Common myeloid progenitor, CD34-positive (primary cell): Measurements from ENCODE around the gene AP2B1.
"Not testable (repeated sequence)": the region's sequence is repeated elsewhere in the genome, so short reads cannot be mapped to it uniquely, and the experiment has no call there.

Source experiments
- CTCF ChIA-PET: fragments of 350-600 bp; sonication (Branson Sonifier 250); formaldehyde crosslinking; loops from one replicate; lab custom pipeline; 2021; ENCODE audit warnings: antibody characterized with exemption; lab: Charles Lee
- POLR2A ChIA-PET: fragments of 350-600 bp; sonication (Branson Sonifier 250); formaldehyde crosslinking; loops from one replicate; lab custom pipeline; 2021; ENCODE audit warnings: antibody characterized with exemption; lab: Charles Lee
- DNase-seq, 3 donors: peaks; one replicate each; pipeline versions ENCODE4 v3.0.0 to v3.0.0-alpha.2; 2013
- H3K27ac ChIP-seq, 2 experiments: 1 replicate in 1 of 2; 2 replicates in 1 of 2; pipeline ENCODE4 v1.7.0; 2013; ENCODE audit warnings: inconsistent platforms in 2 of 2, low read length in 2 of 2, mild to moderate bottlenecking in 2 of 2, low read depth in 1 of 2, moderate library complexity in 1 of 2; ENCODE audit not compliant: severe bottlenecking in 2 of 2, insufficient read depth in 1 of 2, poor library complexity in 1 of 2
- H3K27me3 ChIP-seq, 5 experiments: replicated peaks in 2 of 5; 1 replicate in 3 of 5; 2 replicates in 2 of 5; pipeline versions ENCODE4 v1.6.1 to v1.7.0; 2013; ENCODE audit warnings: low read length in 4 of 5, mild to moderate bottlenecking in 2 of 5, moderate library complexity in 2 of 5, inconsistent platforms in 1 of 5; ENCODE audit not compliant: insufficient read depth in 5 of 5, control insufficient read depth in 4 of 5
- H3K36me3 ChIP-seq, 4 experiments: 1 replicate in 2 of 4; 2 replicates in 2 of 4; pipeline versions ENCODE4 v1.6.1 to v1.7.0; 2013; ENCODE audit warnings: low read length in 3 of 4, control low read depth in 1 of 4, mild to moderate bottlenecking in 1 of 4; ENCODE audit not compliant: control insufficient read depth in 4 of 4, insufficient read depth in 4 of 4
- H3K4me1 ChIP-seq, 4 experiments: 1 replicate in 3 of 4; 2 replicates in 1 of 4; pipeline versions ENCODE4 v1.6.1 to v1.7.1; 2013; ENCODE audit warnings: low read length in 3 of 4, mild to moderate bottlenecking in 3 of 4, control low read depth in 1 of 4, inconsistent platforms in 1 of 4, moderate library complexity in 1 of 4; ENCODE audit not compliant: control insufficient read depth in 4 of 4, insufficient read depth in 4 of 4; ENCODE audit errors: control extremely low read depth in 1 of 4
- H3K4me3 ChIP-seq, 7 experiments: 1 replicate in 4 of 7; 2 replicates in 3 of 7; pipeline versions ENCODE4 v1.5.1 to v1.7.0; 2013; ENCODE audit warnings: mild to moderate bottlenecking in 7 of 7, low read length in 6 of 7, moderate library complexity in 6 of 7, inconsistent platforms in 2 of 7, low read depth in 2 of 7, control low read depth in 1 of 7; ENCODE audit not compliant: insufficient read depth in 4 of 7, control insufficient read depth in 1 of 7; ENCODE audit errors: extremely low read depth in 1 of 7
- H3K9me3 ChIP-seq, 5 experiments: 1 replicate in 4 of 5; 2 replicates in 1 of 5; pipeline versions ENCODE4 v1.6.1 to v1.7.1; 2013; ENCODE audit warnings: low read length in 4 of 5, mild to moderate bottlenecking in 2 of 5, inconsistent platforms in 1 of 5, low read depth in 1 of 5, moderate library complexity in 1 of 5; ENCODE audit not compliant: control insufficient read depth in 4 of 5, insufficient read depth in 2 of 5; ENCODE audit errors: control extremely low read depth in 1 of 5
- WGBS: methylation state at CpG from one replicate; pipeline ENCODE4 v1.1.5; 2013; ENCODE audit not compliant: insufficient coverage; 5-methylcytosine and 5-hydroxymethylcytosine counted together

The AP2B1 gene

GRCh38 chr17:35555691-35556090, 31.4 kb upstream of the AP2B1 start:
- CTCF ChIA-PET: interaction anchor here (0.7 to 4.1 kb wide), 15 partner anchors 13 to 192 kb away, joined by 3 to 26 read pairs (median 4); partner anchors contain the start of gene PEX12
- POLR2A ChIA-PET: interaction anchor here (0.6 to 0.7 kb wide), 2 partner anchors 16 to 19 kb away, joined by 3 read pairs; no protein-coding TSS in a partner anchor
- WGBS: 93% methylated on average over 3 of the region's 5 CpGs

GRCh38 chr17:35557353-35557752, 29.8 kb upstream of the AP2B1 start:
- Histone ChIP-seq H3K27ac (no peak overlapping the region), H3K4me1 (peaks cover 21 to 57% (median 51%) of the 10 kb centered on the region in 4 experiments), H3K36me3 (no peaks in the 10 kb centered on the region), H3K9me3 (no peaks in the 10 kb centered on the region), H3K4me3 (no peak overlapping the region), H3K27me3 (no peaks in the 10 kb centered on the region)
- POLR2A ChIA-PET: no interaction called here
- CTCF ChIA-PET: interaction anchor here (0.9 to 1.3 kb wide), 3 partner anchors 10 to 190 kb away, joined by 3 to 4 read pairs (median 4); no protein-coding TSS in a partner anchor
- DNase-seq: peak in 1 of 3 donors; percentile 35
- WGBS: 94% methylated on average over 2 of the region's 3 CpGs

More at GRCh38 chr17:35555691-35556090, 31.4 kb upstream of the AP2B1 start:
- H3K4me1 ChIP-seq: peaks cover 21 to 50% (median 43%) of the 10 kb centered on the region in 4 experiments
- no peaks in the 10 kb centered on the region for H3K36me3 ChIP-seq
- H3K4me3 ChIP-seq: no peak overlapping the region
- H3K27ac ChIP-seq: no peak overlapping the region
- DNase-seq: peak; percentile 63 to 81 (median 81)
- H3K9me3 ChIP-seq: no peaks in the 10 kb centered on the region
- H3K27me3 ChIP-seq: no peaks in the 10 kb centered on the region

- POLR2A ChIA-PET: interaction anchor here (0.6 to 2.8 kb wide), 4 partner anchors 17 to 50 kb away, joined by 3 to 20 read pairs (median 4); partner anchors contain the start of gene PEX12
- 0% methylated on average over 1 of the region's 2 CpGs for WGBS
- no peaks in the 10 kb centered on the region for H3K9me3 ChIP-seq
- peak overlapping the region; percentile 40 to 79 for H3K27ac ChIP-seq
- H3K4me1 ChIP-seq: peaks cover 21 to 56% (median 48%) of the 10 kb centered on the region in 4 experiments
- H3K27me3 ChIP-seq: no peaks in the 10 kb centered on the region
- CTCF ChIA-PET: interaction anchor here (0.7 to 2.5 kb wide), 6 partner anchors 8 to 54 kb away, joined by 3 to 7 read pairs (median 5); partner anchors contain the start of gene PEX12
- H3K36me3 ChIP-seq: no peaks in the 10 kb centered on the region
- peak; percentile 75 to 94 (median 86) for DNase-seq
- peak overlapping the region in 4 of 7 experiments; percentile 12 to 63 (median 43) for H3K4me3 ChIP-seq
Measured at GRCh38 chr17:35559495-35560210, 27.5 kb upstream of the AP2B1 start.

- peaks cover 21 to 54% (median 48%) of the 10 kb centered on the region in 4 experiments for H3K4me1 ChIP-seq
- peak within 1 kb of the TSS in 4 of 7 experiments; percentile 12 to 63 (median 43) for H3K4me3 ChIP-seq
- peak within 1 kb of the TSS; percentile 40 to 79 for H3K27ac ChIP-seq
- no peaks in the 10 kb centered on the region for H3K27me3 ChIP-seq
- no peaks in the 10 kb centered on the region for H3K36me3 ChIP-seq
- DNase-seq: peak; percentile 95 to 99 (median 96)
- ChIA-PET CTCF (interaction anchor here (0.7 to 2.5 kb wide), 7 partner anchors 9 to 92 kb away, joined by 3 to 7 read pairs (median 3); no protein-coding TSS in a partner anchor), POLR2A (interaction anchor here (1.1 to 2.8 kb wide), 3 partner anchors 18 to 28 kb away, joined by 3 to 20 read pairs (median 4); partner anchors contain the start of gene PEX12)
- no peaks in the 10 kb centered on the region for H3K9me3 ChIP-seq
- no CpG with 5 or more reads among the region's 3 CpGs for WGBS
Measured at GRCh38 chr17:35560703-35561102, 26.4 kb upstream of the AP2B1 start, which contains the start of gene SLFN14. SLFN14 (minus strand) TSS chr17:35560819; CDS start chr17:35558062, 2,757 bp downstream.

- DNase-seq, H3K36me3 ChIP-seq, POLR2A ChIA-PET, H3K27me3 ChIP-seq, H3K9me3 ChIP-seq, H3K4me3 ChIP-seq, H3K27ac ChIP-seq: not testable (repeated sequence)
- WGBS: 95% methylated on average over 7 of the region's 16 CpGs
- CTCF ChIA-PET: interaction anchor here (0.7 to 1.4 kb wide), 4 partner anchors 8 to 185 kb away, joined by 3 to 4 read pairs (median 4); no protein-coding TSS in a partner anchor
- peaks cover 21 to 43% (median 34%) of the 10 kb centered on the region in 4 experiments for H3K4me1 ChIP-seq
Measured at GRCh38 chr17:35563181-35563580, 23.9 kb upstream of the AP2B1 start.

- no peak for DNase-seq
- Histone ChIP-seq H3K9me3 (no peaks in the 10 kb centered on the region), H3K4me3 (peak overlapping the region in 6 of 7 experiments; percentile 87 to 99 (median 96)), H3K4me1 (peaks cover 0 to 26% (median 23%) of the 10 kb centered on the region in 4 experiments), H3K27ac (peak overlapping the region in 1 of 2 experiments; percentile 94), H3K36me3 (no peaks in the 10 kb centered on the region), H3K27me3 (no peaks in the 10 kb centered on the region)
- POLR2A ChIA-PET: interaction anchor here (1.5 kb wide), 1 partner anchor 20 kb away, joined by 5 read pairs; the partner anchor contains the start of gene AP2B1
- CTCF ChIA-PET: no interaction called here
- 88% methylated on average over 10 of the region's 11 CpGs for WGBS
Measured at GRCh38 chr17:35566968-35567367, 20.2 kb upstream of the AP2B1 start.
